K562 (cell line): ENCODE measurements around the gene FILIP1L. TPM values are rescaled to one million over a fixed set of nuclear protein-coding genes. Genes with fewer than 3 reads are reported as not detected.

Experiments
- ATAC-seq: fragments of 200-7000 bp; cut with Tn5 transposase; 3 replicates; pipeline ENCODE4 v1.9.1; 2020; ENCODE audit warnings: moderate library complexity
- BruUV-seq: library from RNA; stranded (reverse); fragments of 400-500 nt; replicated peaks from 2 replicates; lab custom pipeline; 2021; lab: Mats Ljungman, UMichigan
- CTCF ChIA-PET: fragments of 300-600 bp; formaldehyde crosslinking; extraction: SDS; loops from one replicate; lab custom pipeline; 2021; ENCODE audit warnings: low intra/inter-chr PET ratio; lab: Yijun Ruan, JAX
- POLR2A ChIA-PET: fragments of 300-600, 350-650 bp; sonication (Branson Sonifier 250); formaldehyde crosslinking; extraction: SDS; loops from one replicate; lab custom pipeline; 2021; ENCODE audit warnings: antibody characterized with exemption, inconsistent platforms; lab: Yijun Ruan, JAX
- DNase-seq, 4 experiments: peaks; one replicate each; pipeline versions ENCODE4 v3.0.0 to v3.0.0-alpha.2; 2011 to 2018; ENCODE audit warnings: low spot score in 3 of 4, mixed read lengths in 3 of 4; ENCODE audit errors: extremely low read depth in 1 of 4
- FAIRE-seq: peaks from 2 replicates; lab custom pipeline; 2011; peaks lifted over from hg19 to GRCh38; lab: Jason Lieb, UNC
- H2AFZ ChIP-seq: 2 replicates; pipeline ENCODE4 v1.6.0; 2011; ENCODE audit warnings: low read depth, low read length, control low read depth, inconsistent platforms
- H3K27ac ChIP-seq: fragments of 200-600 bp; 3 replicates; pipeline ENCODE4 v1.8.0; 2011; ENCODE audit warnings: low read depth, mild to moderate bottlenecking, control low read depth, inconsistent platforms, low read length, moderate library complexity, mixed read lengths; ENCODE audit errors: extremely low read depth
- H3K27me3 ChIP-seq, 2 experiments: fragments of 300-600 bp in 1 of 2; 2 replicates in 1 of 2; 3 replicates in 1 of 2; pipeline versions ENCODE4 v1.6.0 to v1.8.0; 2011; ENCODE audit warnings: inconsistent platforms in 2 of 2, low read length in 2 of 2, mild to moderate bottlenecking in 1 of 2, mixed read lengths in 1 of 2, moderate library complexity in 1 of 2; ENCODE audit not compliant: control insufficient read depth in 2 of 2, insufficient read depth in 2 of 2
- H3K36me3 ChIP-seq: fragments of 300-600 bp; 3 replicates; pipeline ENCODE4 v1.8.0; 2011; ENCODE audit warnings: mild to moderate bottlenecking, low read length, inconsistent platforms; ENCODE audit not compliant: control insufficient read depth, insufficient read depth
- H3K4me1 ChIP-seq, 2 experiments: fragments of 200-600 bp in 1 of 2; replicated peaks in 1 of 2; 2 replicates in 1 of 2; 3 replicates in 1 of 2; pipeline versions ENCODE4 v1.5.1 to v1.8.0; 2011; ENCODE audit warnings: inconsistent platforms in 2 of 2, low read length in 2 of 2, mild to moderate bottlenecking in 1 of 2, mixed read lengths in 1 of 2, moderate library complexity in 1 of 2; ENCODE audit not compliant: control insufficient read depth in 2 of 2, insufficient read depth in 2 of 2
- H3K4me2 ChIP-seq: 2 replicates; pipeline ENCODE4 v1.6.1; 2011; ENCODE audit warnings: low read length, control low read depth, inconsistent platforms, mixed read lengths; ENCODE audit not compliant: insufficient read depth
- H3K4me3 ChIP-seq: fragments of 200-600 bp; sonication (generic), shearing (Covaris generic); 2 replicates; pipeline ENCODE4 v1.5.1; 2016; ENCODE audit warnings: control low read depth, inconsistent platforms
- H3K79me2 ChIP-seq: fragments of 200-600 bp; 3 replicates; pipeline ENCODE4 v1.8.0; 2011; ENCODE audit warnings: low read length, inconsistent platforms; ENCODE audit not compliant: control insufficient read depth, insufficient read depth
- H3K9ac ChIP-seq, 2 experiments: 2 replicates each; pipeline versions ENCODE4 v1.6.0 to v1.6.1; 2011; ENCODE audit warnings: low read depth in 2 of 2, low read length in 2 of 2, control low read depth in 1 of 2, inconsistent platforms in 1 of 2, mild to moderate bottlenecking in 1 of 2, mixed read lengths in 1 of 2; ENCODE audit not compliant: insufficient read depth in 1 of 2
- H3K9me1 ChIP-seq: one replicate; pipeline ENCODE4 v1.6.0; 2011; ENCODE audit warnings: inconsistent platforms, mild to moderate bottlenecking, low read length, moderate library complexity; ENCODE audit not compliant: control insufficient read depth, insufficient read depth
- H3K9me3 ChIP-seq: replicated peaks from 2 replicates; pipeline ENCODE4 v1.5.1; 2011; ENCODE audit warnings: low read depth, low read length, inconsistent platforms; ENCODE audit not compliant: control insufficient read depth, insufficient read depth
- H4K20me1 ChIP-seq: replicated peaks from 2 replicates; pipeline ENCODE4 v1.6.1; 2011; ENCODE audit warnings: low read length, inconsistent platforms, mixed read lengths; ENCODE audit not compliant: control insufficient read depth, insufficient read depth
- CTBP1 ChIP-seq: fragments of 450-650 bp; IDR thresholded peaks from 2 replicates; pipeline ENCODE4 v1.6.1; 2016; ENCODE audit warnings: borderline replicate concordance
- DDX20 ChIP-seq: fragments of 450-650 bp; IDR thresholded peaks from 2 replicates; pipeline ENCODE4 v1.6.1; 2016; ENCODE audit warnings: missing genetic modification characterization, low read depth, mild to moderate bottlenecking, missing compliant biosample characterization, moderate library complexity
- HDAC3 ChIP-seq: fragments of 450-650 bp; IDR thresholded peaks from 2 replicates; pipeline ENCODE4 v1.6.1; 2018; ENCODE audit warnings: borderline replicate concordance, mild to moderate bottlenecking, moderate library complexity; ENCODE audit not compliant: partially characterized antibody
- JUNB ChIP-seq: fragments of 450-650 bp; formaldehyde crosslinking; conservative IDR thresholded peaks from 2 replicates; pipeline ENCODE4 v1.4.0; 2020; ENCODE audit warnings: mild to moderate bottlenecking
- ZFP30 ChIP-seq: fragments of 250-450 bp; sonication (Bioruptor Pico); IDR thresholded peaks from 2 replicates; pipeline ENCODE4 v1.8.0; 2022; ENCODE audit warnings: moderate library complexity, mild to moderate bottlenecking, inconsistent platforms, borderline replicate concordance
- WGBS: fragments of 100-300 bp; shearing (Covaris generic); methylation state at CpG from one replicate; pipeline ENCODE4 v1.1.6; 2016; ENCODE audit warnings: low coverage, mixed read lengths; ENCODE audit not compliant: insufficient coverage; ENCODE audit errors: missing lambda C conversion rate; 5-methylcytosine and 5-hydroxymethylcytosine counted together
- in situ Hi-C: fragments of 300-500 bp; cut with MboI; formaldehyde crosslinking; loops from 4 replicates; pipeline ENCODE4 v1.15.0; 2018; ENCODE audit warnings: inconsistent platforms, mixed read lengths
- intact Hi-C: fragments of 100-400 bp; cut with micrococcal nuclease; formaldehyde crosslinking; loops from 2 replicates; pipeline ENCODE4 v1.14.2; 2022
- polyA plus RNA-seq, 8 experiments: library from polyadenylated mRNA; depleted of rRNA in 4 of 8; stranded (reverse) in 5 of 8; unstranded in 3 of 8; fragments of >200 nt; fragmentation: Nextera tagmentation in 2 of 8; fragmentation: Illumina TruSeq in 1 of 8; extraction: Ambion mirVana in 2 of 8; extraction: Trizol in 1 of 8; gene quantifications; 2 replicates each; pipeline versions ENCODE4 v1.2.1 to v1.2.3, GENCODE V29; 2011 to 2014; ENCODE audit warnings: inconsistent platforms in 1 of 8, missing spikeins in 1 of 8
- total RNA-seq, 7 experiments: library from RNA; depleted of rRNA in 6 of 7; stranded (reverse); fragments of >200 nt in 6 of 7; fragmentation: Illumina TruSeq in 2 of 7; extraction: Trizol in 2 of 7; gene quantifications; 2 replicates each; pipeline versions ENCODE4 v1.2.1 to v1.2.3, GENCODE V29; 2011 to 2021; ENCODE audit warnings: low replicate concordance in 1 of 7
- TF ChIP-seq, protein P1 (sequence below): fragments of 250-450 bp; sonication (Bioruptor Pico); IDR thresholded peaks from 2 replicates; pipeline ENCODE4 v1.4.0; 2020; ENCODE audit warnings: mild to moderate bottlenecking, moderate library complexity
- TF ChIP-seq, protein P2 (sequence below): fragments of 450-650 bp; IDR thresholded peaks from 2 replicates; pipeline ENCODE4 v1.7.0; 2016; ENCODE audit warnings: borderline replicate concordance

FILIP1L gene
- total and polyA plus RNA-seq, 9 of the 15 experiments (the other 6 are each of a cell fraction or from before 2014, with no cell fraction given): 0.50 to 2.1 (median 1.1) TPM

DNA sequence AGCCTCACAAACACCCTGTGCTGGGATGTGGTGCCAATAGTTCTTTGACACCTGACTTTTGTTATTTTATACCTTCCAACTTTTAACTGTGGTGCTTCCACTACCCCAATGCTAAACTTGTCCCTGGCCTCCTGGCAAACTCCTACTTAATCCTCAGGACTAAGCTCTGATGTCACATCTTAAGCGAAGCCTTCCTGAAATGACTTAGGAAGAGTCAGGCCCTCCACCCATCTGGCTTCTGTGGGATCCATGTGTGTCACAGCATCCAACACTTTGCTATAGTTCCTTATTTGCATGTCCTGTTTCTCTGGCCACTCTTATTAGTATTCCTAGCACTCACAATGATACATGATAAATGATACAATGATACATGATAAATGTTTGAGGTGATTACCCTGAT lies 133.2 kb downstream of the FILIP1L start:
- ChIA-PET POLR2A (no interaction called here), CTCF (no interaction called here)
- no peak overlapping the region for H2AFZ ChIP-seq
- TF ChIP-seq DDX20 (no peak), HDAC3 (no peak), CTBP1 (no peak), JUNB (no peak), ZFP30 (no peak)
- TF ChIP-seq, protein P1, sequence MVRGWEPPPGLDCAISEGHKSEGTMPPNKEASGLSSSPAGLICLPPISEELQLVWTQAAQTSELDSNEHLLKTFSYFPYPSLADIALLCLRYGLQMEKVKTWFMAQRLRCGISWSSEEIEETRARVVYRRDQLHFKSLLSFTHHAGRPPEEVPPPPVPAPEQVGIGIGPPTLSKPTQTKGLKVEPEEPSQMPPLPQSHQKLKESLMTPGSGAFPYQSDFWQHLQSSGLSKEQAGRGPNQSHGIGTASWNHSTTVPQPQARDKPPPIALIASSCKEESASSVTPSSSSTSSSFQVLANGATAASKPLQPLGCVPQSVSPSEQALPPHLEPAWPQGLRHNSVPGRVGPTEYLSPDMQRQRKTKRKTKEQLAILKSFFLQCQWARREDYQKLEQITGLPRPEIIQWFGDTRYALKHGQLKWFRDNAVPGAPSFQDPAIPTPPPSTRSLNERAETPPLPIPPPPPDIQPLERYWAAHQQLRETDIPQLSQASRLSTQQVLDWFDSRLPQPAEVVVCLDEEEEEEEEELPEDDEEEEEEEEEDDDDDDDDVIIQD (CRISPR knock-in tag): no peak
- TF ChIP-seq, protein P2, sequence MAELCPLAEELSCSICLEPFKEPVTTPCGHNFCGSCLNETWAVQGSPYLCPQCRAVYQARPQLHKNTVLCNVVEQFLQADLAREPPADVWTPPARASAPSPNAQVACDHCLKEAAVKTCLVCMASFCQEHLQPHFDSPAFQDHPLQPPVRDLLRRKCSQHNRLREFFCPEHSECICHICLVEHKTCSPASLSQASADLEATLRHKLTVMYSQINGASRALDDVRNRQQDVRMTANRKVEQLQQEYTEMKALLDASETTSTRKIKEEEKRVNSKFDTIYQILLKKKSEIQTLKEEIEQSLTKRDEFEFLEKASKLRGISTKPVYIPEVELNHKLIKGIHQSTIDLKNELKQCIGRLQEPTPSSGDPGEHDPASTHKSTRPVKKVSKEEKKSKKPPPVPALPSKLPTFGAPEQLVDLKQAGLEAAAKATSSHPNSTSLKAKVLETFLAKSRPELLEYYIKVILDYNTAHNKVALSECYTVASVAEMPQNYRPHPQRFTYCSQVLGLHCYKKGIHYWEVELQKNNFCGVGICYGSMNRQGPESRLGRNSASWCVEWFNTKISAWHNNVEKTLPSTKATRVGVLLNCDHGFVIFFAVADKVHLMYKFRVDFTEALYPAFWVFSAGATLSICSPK: no peak
- H4K20me1 ChIP-seq: no peaks in the 10 kb centered on the region
- H3K27ac ChIP-seq: no peak overlapping the region
- H3K9ac ChIP-seq: no peak overlapping the region
- no peak for DNase-seq
- intact Hi-C loops (no loop called here), in situ Hi-C loops (no loop called here)
- ATAC-seq: no peak
- no peak overlapping the region for H3K4me3 ChIP-seq
- FAIRE-seq: no peak
- no peaks in the 10 kb centered on the region for H3K9me3 ChIP-seq
- no peaks in the 10 kb centered on the region for H3K9me1 ChIP-seq
- no peaks in the 10 kb centered on the region for H3K4me1 ChIP-seq
- H3K4me2 ChIP-seq: no peak overlapping the region
- no TSS peak for BruUV-seq
- 92% methylated on average over 1 of the region's 1 CpG for WGBS
- no peaks in the 10 kb centered on the region for H3K27me3 ChIP-seq
- no peaks in the 10 kb centered on the region; the same call in 2 of the 3 replicates for H3K79me2 ChIP-seq
- H3K36me3 ChIP-seq: no peaks in the 10 kb centered on the region
